ENCODE measurements around the gene RTEL1.

DNA sequence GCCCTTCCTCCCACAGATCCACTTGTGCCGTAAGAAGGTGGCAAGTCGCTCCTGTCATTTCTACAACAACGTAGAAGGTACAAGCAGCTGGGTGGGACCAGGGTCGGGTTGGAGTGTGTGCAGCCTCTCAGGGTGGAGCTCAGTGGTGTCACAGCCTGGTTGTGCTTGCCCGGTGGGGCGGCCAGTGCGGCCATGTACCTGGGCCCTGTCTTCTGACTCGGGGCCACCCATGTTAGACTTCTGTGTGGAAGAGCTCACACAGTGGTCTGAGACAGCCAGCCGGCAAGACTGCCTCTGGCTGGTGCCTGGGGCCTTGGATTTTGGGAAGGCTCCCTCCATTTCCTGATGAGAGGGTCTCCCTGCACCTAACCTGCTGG, 4.7 kb downstream of the RTEL1 start:
- TF ChIP-seq, protein P1, sequence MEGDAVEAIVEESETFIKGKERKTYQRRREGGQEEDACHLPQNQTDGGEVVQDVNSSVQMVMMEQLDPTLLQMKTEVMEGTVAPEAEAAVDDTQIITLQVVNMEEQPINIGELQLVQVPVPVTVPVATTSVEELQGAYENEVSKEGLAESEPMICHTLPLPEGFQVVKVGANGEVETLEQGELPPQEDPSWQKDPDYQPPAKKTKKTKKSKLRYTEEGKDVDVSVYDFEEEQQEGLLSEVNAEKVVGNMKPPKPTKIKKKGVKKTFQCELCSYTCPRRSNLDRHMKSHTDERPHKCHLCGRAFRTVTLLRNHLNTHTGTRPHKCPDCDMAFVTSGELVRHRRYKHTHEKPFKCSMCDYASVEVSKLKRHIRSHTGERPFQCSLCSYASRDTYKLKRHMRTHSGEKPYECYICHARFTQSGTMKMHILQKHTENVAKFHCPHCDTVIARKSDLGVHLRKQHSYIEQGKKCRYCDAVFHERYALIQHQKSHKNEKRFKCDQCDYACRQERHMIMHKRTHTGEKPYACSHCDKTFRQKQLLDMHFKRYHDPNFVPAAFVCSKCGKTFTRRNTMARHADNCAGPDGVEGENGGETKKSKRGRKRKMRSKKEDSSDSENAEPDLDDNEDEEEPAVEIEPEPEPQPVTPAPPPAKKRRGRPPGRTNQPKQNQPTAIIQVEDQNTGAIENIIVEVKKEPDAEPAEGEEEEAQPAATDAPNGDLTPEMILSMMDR (IDR thresholded peaks at IDR 0.05; ENCODE audit: low read depth, low read length) = no peak
- no peak for TF ChIP-seq POLR2A (IDR thresholded peaks at IDR 0.05; ENCODE audit: extremely low read depth, insufficient read length)
- TF ChIP-seq, protein P2, sequence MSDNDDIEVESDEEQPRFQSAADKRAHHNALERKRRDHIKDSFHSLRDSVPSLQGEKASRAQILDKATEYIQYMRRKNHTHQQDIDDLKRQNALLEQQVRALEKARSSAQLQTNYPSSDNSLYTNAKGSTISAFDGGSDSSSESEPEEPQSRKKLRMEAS (IDR thresholded peaks at IDR 0.05; ENCODE audit: low read depth, low read length) = no peak
- TF ChIP-seq MYC (IDR thresholded peaks at IDR 0.05; ENCODE audit: low read depth, low read length) = no peak

All from NB4 (cell line).